HepG2 (cell line): ENCODE data around the gene PDGFRA. TPM values are rescaled to one million over a fixed set of nuclear protein-coding genes. Genes with fewer than 3 reads are reported as not detected.

ENCODE experiments used
- EEA1 ChIP-seq: sonication (generic); formaldehyde crosslinking; IDR thresholded peaks from 2 replicates; pipeline ENCODE4 v1.5.1; 2020; ENCODE audit warnings: mild to moderate bottlenecking, missing genetic modification reagents, borderline replicate concordance
- GRHL1 ChIP-seq: sonication (generic); formaldehyde crosslinking; conservative IDR thresholded peaks from 2 replicates; pipeline ENCODE4 v1.8.0; 2022; ENCODE audit warnings: missing genetic modification reagents
- KLF9 ChIP-seq: IDR thresholded peaks from 2 replicates; pipeline ENCODE4 v1.6.1; 2016; ENCODE audit warnings: low read depth
- ZBTB46 ChIP-seq: sonication (generic); formaldehyde crosslinking; IDR thresholded peaks from 2 replicates; pipeline ENCODE4 v1.4.0; 2020; ENCODE audit warnings: mild to moderate bottlenecking, missing genetic modification reagents, borderline replicate concordance
- ZFP82 ChIP-seq: sonication (generic); formaldehyde crosslinking; IDR thresholded peaks from 2 replicates; pipeline ENCODE4 v1.5.1; 2020; ENCODE audit warnings: mild to moderate bottlenecking, missing genetic modification reagents, borderline replicate concordance
- ZMAT3 ChIP-seq: sonication (generic); formaldehyde crosslinking; conservative IDR thresholded peaks from 2 replicates; pipeline ENCODE4 v1.7.0; 2021; ENCODE audit warnings: missing genetic modification reagents
- ZNF687 ChIP-seq: sonication (generic); formaldehyde crosslinking; IDR thresholded peaks from 2 replicates; pipeline ENCODE4 v1.5.1; 2020; ENCODE audit warnings: mild to moderate bottlenecking, missing genetic modification reagents, moderate library complexity
- ZNF75D ChIP-seq: sonication (generic); formaldehyde crosslinking; IDR thresholded peaks from 2 replicates; pipeline ENCODE4 v1.8.1; 2023; ENCODE audit warnings: missing genetic modification reagents, mild to moderate bottlenecking, borderline replicate concordance
- polyA plus RNA-seq, 8 experiments: library from polyadenylated mRNA; depleted of rRNA in 3 of 8; stranded (reverse) in 7 of 8; unstranded in 1 of 8; fragments of >200 nt; fragmentation: Illumina TruSeq in 4 of 8; extraction: Trizol in 4 of 8; gene quantifications; 2 replicates each; pipeline versions ENCODE4 v1.2.1 to v1.2.3, GENCODE V29; 2011 to 2016; ENCODE audit warnings: low read depth in 4 of 8, missing spikeins in 1 of 8, mixed read lengths in 1 of 8; ENCODE audit not compliant: insufficient read depth in 1 of 8
- total RNA-seq, 5 experiments: library from RNA; depleted of rRNA; stranded (reverse); fragments of >200 nt; fragmentation: Illumina TruSeq; extraction: Trizol; gene quantifications; 2 replicates each; pipeline ENCODE4 v1.2.3, GENCODE V29; 2016; ENCODE audit warnings: low read depth in 1 of 5
- TF ChIP-seq, protein P1 (sequence below): IDR thresholded peaks from 2 replicates; pipeline ENCODE4 v1.6.1; 2018; ENCODE audit warnings: missing genetic modification reagents, mild to moderate bottlenecking, missing compliant biosample characterization
- TF ChIP-seq, protein P2 (sequence below), 2 experiments: sonication (generic) in 1 of 2; formaldehyde crosslinking in 1 of 2; IDR thresholded peaks; 2 replicates each; pipeline versions ENCODE4 v1.4.0 to v1.6.1; 2018 to 2020; ENCODE audit warnings: missing genetic modification reagents in 2 of 2, borderline replicate concordance in 1 of 2, low read depth in 1 of 2, mild to moderate bottlenecking in 1 of 2, missing biosample characterization in 1 of 2

The PDGFRA gene
- total and polyA plus RNA-seq, 2 of the 13 experiments (the other 11 are each of a cell fraction or from before 2014, with no cell fraction given), result 0.04 TPM; not detected in 1

GRCh38 chr4:54233277-54233696 is 4.2 kb downstream of the PDGFRA start (continued):
- TF ChIP-seq, protein P1, sequence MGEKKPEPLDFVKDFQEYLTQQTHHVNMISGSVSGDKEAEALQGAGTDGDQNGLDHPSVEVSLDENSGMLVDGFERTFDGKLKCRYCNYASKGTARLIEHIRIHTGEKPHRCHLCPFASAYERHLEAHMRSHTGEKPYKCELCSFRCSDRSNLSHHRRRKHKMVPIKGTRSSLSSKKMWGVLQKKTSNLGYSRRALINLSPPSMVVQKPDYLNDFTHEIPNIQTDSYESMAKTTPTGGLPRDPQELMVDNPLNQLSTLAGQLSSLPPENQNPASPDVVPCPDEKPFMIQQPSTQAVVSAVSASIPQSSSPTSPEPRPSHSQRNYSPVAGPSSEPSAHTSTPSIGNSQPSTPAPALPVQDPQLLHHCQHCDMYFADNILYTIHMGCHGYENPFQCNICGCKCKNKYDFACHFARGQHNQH, result 0 out of 2 replicates have a peak, but pooled peaks have one; percentile 5
- TF ChIP-seq ZMAT3 (CRISPR knock-in tag), result 0 out of 2 replicates have a peak, but pooled peaks have one; percentile 45
- TF ChIP-seq ZFP82 (CRISPR knock-in tag), result no peak
- TF ChIP-seq EEA1 (CRISPR knock-in tag), result no peak
- TF ChIP-seq GRHL1 (CRISPR knock-in tag), result no peak
- TF ChIP-seq KLF9, result no peak
- TF ChIP-seq, protein P2, sequence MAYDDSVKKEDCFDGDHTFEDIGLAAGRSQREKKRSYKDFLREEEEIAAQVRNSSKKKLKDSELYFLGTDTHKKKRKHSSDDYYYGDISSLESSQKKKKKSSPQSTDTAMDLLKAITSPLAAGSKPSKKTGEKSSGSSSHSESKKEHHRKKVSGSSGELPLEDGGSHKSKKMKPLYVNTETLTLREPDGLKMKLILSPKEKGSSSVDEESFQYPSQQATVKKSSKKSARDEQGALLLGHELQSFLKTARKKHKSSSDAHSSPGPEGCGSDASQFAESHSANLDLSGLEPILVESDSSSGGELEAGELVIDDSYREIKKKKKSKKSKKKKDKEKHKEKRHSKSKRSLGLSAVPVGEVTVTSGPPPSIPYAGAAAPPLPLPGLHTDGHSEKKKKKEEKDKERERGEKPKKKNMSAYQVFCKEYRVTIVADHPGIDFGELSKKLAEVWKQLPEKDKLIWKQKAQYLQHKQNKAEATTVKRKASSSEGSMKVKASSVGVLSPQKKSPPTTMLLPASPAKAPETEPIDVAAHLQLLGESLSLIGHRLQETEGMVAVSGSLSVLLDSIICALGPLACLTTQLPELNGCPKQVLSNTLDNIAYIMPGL (CRISPR knock-in tag; IDR thresholded peaks at IDR 0.05; ENCODE audit: borderline replicate concordance in 1 of 2, low read depth in 1 of 2), result peak; percentile 82 to 83
- TF ChIP-seq ZNF75D (CRISPR knock-in tag), result no peak
- TF ChIP-seq ZNF687, result peak; percentile 67
- TF ChIP-seq ZBTB46 (CRISPR knock-in tag), result no peak
